ENCODE results near the gene RIPOR3.

Gene RIPOR3

GRCh38 chr20:50691573-50692551 is 520 bp upstream of the RIPOR3 start:
- peak; percentile 40 for DNase-seq
- no peaks in the 10 kb centered on the region for H3K9me3 ChIP-seq
- no peak for TF ChIP-seq CTCF (IDR thresholded peaks at IDR 0.05; ENCODE audit: low read depth, low read length)
- H3K27me3 ChIP-seq, result no peaks in the 10 kb centered on the region
- H3K4me3 ChIP-seq (ENCODE audit: low read depth, low read length), result peak overlapping the region; percentile 59
- no peaks in the 10 kb centered on the region for H3K36me3 ChIP-seq
- peaks cover 25% of the 10 kb centered on the region for H3K4me1 ChIP-seq

- Histone ChIP-seq H3K4me1 (peaks cover 25% of the 10 kb centered on the region), H3K27me3 (no peaks in the 10 kb centered on the region), H3K4me3 (ENCODE audit: low read depth, low read length) (peak overlapping the region; percentile 59), H3K9me3 (no peaks in the 10 kb centered on the region), H3K36me3 (no peaks in the 10 kb centered on the region)
- peak; percentile 40 for DNase-seq
- TF ChIP-seq CTCF (IDR thresholded peaks at IDR 0.05; ENCODE audit: low read depth, low read length), result no peak
These were observed 1.3 kb downstream of the RIPOR3 start for GRCh38 chr20:50689864-50690649.

DNA sequence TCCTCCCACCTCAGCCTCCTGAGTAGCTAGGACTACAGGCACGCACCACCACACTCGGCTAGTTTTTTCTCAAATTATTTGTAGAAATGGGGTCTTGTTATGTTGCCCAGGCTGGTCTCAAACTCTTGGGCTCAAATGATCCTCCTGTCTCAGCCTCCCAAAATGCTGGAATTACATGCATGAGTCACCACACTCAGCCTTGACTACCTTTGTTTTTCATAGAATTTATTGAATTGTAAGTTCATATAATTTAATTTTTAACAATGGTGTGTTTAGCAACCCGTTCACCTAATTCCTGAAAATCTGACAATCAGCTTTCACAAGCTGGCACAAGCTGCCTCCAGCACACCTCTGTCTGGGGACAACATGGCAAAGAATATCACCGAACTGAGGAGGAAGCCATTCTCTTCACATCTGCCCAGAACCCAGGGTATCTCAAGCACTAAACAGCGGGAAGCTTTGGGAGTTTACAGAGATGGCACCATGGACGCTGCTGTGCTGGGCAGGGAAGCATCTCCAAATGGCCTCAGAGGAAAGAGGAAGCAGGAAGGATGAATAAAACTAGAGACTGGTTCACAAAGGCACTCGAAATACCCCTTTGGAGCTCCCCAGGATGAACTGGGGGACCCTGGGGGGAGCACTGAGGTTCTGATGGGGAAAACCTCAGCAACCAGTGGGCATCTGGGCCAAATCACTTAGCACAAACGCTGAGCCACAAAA is 2.9 kb downstream of the RIPOR3 start:
- H3K27me3 ChIP-seq, result no peaks in the 10 kb centered on the region
- no peak for DNase-seq
- peaks cover 25% of the 10 kb centered on the region for H3K4me1 ChIP-seq
- no peaks in the 10 kb centered on the region for H3K36me3 ChIP-seq
- no peak overlapping the region for H3K4me3 ChIP-seq (ENCODE audit: low read depth, low read length)
- no peaks in the 10 kb centered on the region for H3K9me3 ChIP-seq
- no peak for TF ChIP-seq CTCF (IDR thresholded peaks at IDR 0.05; ENCODE audit: low read depth, low read length)

GRCh38 chr20:50686821-50687220 is 4.5 kb downstream of the RIPOR3 start:
- Histone ChIP-seq H3K27me3 (no peaks in the 10 kb centered on the region), H3K4me1 (peaks cover 17% of the 10 kb centered on the region), H3K4me3 (ENCODE audit: low read depth, low read length) (no peak overlapping the region)

DNA sequence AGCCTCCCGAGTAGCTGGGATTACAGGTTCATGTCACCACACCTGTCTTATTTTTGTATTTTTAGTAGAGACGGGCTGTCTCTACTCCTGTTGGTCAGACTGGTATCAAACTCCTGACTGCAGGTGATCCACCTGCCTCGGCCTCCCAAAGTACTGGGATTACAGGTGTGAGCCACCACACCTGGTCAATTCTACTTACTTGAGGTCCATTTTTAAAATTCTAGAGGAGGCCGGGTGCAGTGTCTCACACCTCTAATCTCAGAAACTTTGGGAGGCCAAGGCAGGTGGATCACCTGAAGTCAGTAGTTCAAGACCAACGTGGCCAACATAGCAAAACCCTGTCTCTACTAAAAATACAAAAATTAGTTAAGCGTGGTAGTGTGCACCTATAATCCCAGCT is 7.8 kb downstream of the RIPOR3 start:
- Histone ChIP-seq H3K4me3 (ENCODE audit: low read depth, low read length) (no peak overlapping the region), H3K4me1 (no peaks in the 10 kb centered on the region), H3K27me3 (no peaks in the 10 kb centered on the region), H3K36me3 (no peaks in the 10 kb centered on the region), H3K9me3 (no peaks in the 10 kb centered on the region)
- no peak for DNase-seq
- TF ChIP-seq CTCF (IDR thresholded peaks at IDR 0.05; ENCODE audit: low read depth, low read length), result no peak

More at GRCh38 chr20:50686821-50687220, 4.5 kb downstream of the RIPOR3 start:
- no peaks in the 10 kb centered on the region for H3K9me3 ChIP-seq
- no peak for TF ChIP-seq CTCF (IDR thresholded peaks at IDR 0.05; ENCODE audit: low read depth, low read length)
- no peak for DNase-seq
- H3K36me3 ChIP-seq, result no peaks in the 10 kb centered on the region

Measured in BE2C (cell line).